22Rv1 (cell line): Measurements from ENCODE around the gene PTCD2.

Experiments used
- H3K27ac ChIP-seq: fragments of 450-650 bp; 2 replicates; pipeline ENCODE4 v1.5.1; 2017
- ZFX ChIP-seq: fragments of 450-650 bp; IDR thresholded peaks from 2 replicates; pipeline ENCODE4 v1.6.1; 2017; ENCODE audit warnings: antibody characterized with exemption, borderline replicate concordance
- TF ChIP-seq, protein P1 (sequence below): fragments of 450-650 bp; IDR thresholded peaks from 2 replicates; pipeline ENCODE4 v1.5.1; 2017; ENCODE audit warnings: mild to moderate bottlenecking

The PTCD2 gene

DNA sequence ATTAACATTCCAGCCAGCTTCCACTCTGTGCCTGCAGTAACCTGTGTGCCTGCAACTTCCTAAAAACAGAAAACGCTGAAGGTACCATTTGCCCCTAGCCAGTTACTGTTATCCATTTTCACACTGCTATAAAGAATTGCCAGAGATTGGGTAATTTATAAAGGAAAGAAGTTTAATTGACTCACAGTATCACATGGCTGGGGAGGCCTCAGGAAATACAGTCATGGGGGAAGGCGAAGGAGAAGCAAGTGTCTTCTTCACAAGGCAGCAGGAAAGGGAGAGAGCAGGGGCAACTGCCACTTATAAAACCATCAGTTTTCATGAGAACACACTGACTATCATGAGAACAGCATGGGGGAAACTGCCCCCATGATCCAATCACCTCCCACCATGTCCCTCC lies 31.2 kb downstream of the PTCD2 start:
- no peak for TF ChIP-seq ZFX
- TF ChIP-seq, protein P1, sequence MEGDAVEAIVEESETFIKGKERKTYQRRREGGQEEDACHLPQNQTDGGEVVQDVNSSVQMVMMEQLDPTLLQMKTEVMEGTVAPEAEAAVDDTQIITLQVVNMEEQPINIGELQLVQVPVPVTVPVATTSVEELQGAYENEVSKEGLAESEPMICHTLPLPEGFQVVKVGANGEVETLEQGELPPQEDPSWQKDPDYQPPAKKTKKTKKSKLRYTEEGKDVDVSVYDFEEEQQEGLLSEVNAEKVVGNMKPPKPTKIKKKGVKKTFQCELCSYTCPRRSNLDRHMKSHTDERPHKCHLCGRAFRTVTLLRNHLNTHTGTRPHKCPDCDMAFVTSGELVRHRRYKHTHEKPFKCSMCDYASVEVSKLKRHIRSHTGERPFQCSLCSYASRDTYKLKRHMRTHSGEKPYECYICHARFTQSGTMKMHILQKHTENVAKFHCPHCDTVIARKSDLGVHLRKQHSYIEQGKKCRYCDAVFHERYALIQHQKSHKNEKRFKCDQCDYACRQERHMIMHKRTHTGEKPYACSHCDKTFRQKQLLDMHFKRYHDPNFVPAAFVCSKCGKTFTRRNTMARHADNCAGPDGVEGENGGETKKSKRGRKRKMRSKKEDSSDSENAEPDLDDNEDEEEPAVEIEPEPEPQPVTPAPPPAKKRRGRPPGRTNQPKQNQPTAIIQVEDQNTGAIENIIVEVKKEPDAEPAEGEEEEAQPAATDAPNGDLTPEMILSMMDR = no peak
- H3K27ac ChIP-seq = no peak overlapping the region

DNA sequence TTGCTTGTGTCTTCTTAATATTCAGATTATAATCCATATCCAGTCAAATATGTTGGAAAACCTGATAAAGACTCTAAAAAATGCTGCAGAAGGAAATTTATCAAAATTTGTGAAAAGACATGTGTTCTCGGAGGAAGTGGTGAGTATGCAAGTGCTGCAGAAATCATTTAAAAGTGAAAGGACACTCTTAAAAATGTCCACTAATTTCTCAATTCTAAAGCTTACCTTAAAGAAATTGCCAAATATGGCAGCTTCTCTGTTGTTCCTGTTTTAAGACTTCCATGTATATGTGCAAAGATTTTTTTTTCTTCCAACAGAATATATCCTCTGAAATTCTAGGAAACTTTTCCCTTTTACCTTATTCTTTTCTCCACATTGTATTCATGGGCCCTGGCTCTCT lies 32.4 kb downstream of the PTCD2 start:
- H3K27ac ChIP-seq = no peak overlapping the region
- TF ChIP-seq ZFX = no peak
- TF ChIP-seq, protein P1 = no peak

DNA sequence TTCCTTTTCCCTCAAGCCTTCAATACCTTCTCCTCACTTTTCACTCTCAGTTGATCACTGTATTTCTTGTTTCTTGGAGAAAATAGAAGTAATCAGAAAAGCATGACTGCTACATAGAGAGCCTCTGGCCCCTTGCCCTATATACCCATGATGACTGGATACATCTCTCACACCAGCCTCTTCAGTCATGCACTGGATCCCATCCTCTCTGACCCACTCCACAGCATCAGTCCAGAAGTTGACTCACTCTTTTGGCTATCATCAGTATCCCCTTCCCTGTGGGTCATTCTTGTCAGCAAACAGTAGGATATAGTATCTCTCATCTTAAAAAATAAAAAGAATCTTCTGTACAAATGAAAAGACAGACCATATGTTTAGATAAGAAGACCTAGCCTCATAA lies 32.9 kb downstream of the PTCD2 start:
- no peak overlapping the region for H3K27ac ChIP-seq
- TF ChIP-seq, protein P1 = no peak
- no peak for TF ChIP-seq ZFX

DNA sequence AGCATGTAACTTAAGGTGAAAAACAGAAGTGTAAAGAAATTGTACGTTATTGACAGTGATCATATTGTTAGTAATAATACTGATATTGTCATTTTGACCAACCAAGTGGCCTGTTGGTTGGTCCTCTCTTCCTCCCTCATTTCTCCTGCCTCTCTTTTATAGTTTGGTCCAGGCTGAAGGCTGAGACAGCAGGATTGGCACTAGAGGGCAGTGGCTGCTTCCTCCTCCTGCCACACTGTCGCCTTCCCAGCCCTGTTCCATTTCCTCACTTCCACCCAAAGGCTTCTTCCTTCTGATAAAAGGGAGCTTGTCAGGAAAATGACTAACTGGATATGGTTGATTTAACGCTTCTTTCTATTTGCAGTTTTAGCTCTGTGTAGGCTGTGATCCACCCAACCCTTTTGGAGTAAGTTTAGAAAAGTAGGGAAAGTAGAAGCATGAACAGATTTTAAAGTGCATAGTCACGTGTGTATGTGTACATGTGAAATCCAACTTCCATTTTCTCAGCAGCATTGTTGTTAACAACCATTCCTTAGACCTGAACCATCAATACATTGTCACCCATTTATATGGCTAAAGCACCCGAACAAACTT lies 35.6 kb downstream of the PTCD2 start:
- no peak overlapping the region for H3K27ac ChIP-seq
- TF ChIP-seq ZFX = no peak
- TF ChIP-seq, protein P1 = peak; percentile 73

DNA sequence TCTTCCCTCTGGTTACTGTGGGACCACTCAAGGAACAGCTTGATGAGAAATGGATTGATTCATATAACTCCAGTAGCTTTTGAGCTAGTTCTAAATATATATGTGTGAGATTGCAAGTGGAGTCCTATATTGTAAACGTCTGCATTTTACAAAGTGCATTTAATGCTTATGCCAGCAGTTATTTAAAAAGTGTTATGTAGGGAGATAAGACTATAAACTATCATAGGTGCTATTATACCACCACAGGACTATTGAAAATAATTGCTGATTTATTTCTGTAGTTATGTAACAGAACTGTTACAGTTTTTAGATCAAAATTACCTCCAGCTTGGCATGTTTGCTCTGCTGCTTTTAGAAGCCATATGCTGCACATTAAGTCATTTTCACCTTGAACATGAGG lies 36.2 kb downstream of the PTCD2 start:
- no peak overlapping the region for H3K27ac ChIP-seq
- no peak for TF ChIP-seq ZFX
- TF ChIP-seq, protein P1 = no peak

DNA sequence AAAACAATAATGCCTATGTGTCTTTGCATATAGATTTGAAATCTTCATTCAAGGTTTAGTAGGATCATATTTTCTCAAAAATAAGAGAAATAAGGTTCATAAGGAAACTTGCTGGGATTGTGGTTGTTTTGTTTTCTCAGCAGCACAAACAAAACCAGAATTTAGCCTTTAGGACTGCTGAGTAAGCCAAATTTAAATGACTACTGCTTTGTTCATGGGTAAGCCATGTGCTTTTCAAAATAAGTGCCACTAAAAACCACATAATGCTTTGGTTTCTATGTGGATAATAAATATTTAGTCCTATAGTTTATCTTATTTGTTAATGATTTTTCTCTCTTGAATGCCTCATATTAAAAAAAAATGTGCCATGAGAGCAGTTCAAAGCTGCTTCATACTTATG lies 38.8 kb downstream of the PTCD2 start:
- H3K27ac ChIP-seq = no peak overlapping the region
- no peak for TF ChIP-seq ZFX
- TF ChIP-seq, protein P1 = no peak

DNA sequence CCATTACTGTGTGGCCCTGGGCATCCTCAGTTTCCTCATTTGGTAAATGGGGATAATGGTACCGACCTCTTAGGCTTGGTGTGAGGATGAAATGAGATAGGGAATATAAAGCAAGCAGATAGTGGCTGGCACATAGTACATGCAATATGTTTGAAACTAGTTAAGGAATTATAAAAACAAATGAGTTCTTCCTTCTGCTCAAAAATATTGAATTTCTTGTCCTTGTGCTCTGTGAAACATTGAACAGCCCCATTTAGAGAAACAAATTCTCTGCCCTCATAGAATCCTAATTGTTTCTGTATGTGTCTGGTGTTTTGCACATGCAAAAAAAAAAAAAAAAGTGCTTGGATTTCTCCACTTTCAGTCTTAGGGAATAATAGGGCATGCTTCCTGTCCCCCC lies 39.7 kb downstream of the PTCD2 start:
- TF ChIP-seq, protein P1 = no peak
- TF ChIP-seq ZFX = no peak

More for the DNA sequence above, 39.7 kb downstream of the PTCD2 start:
- H3K27ac ChIP-seq = no peak overlapping the region
